Naive thymus-derived CD4-positive, alpha-beta T cell (primary cell): ENCODE measurements around the gene COPG2. TPM values are rescaled to one million over a fixed set of nuclear protein-coding genes. Genes with fewer than 3 reads are reported as not detected.

Source experiments
- ATAC-seq: fragments of 150-1000 bp; cut with Tn5 transposase; 2 replicates; pipeline ENCODE4 v1.10.0; 2021; ENCODE audit warnings: mild to moderate bottlenecking, moderate library complexity
- CTCF ChIA-PET: fragments of 350-600 bp; sonication (Branson Sonifier 250); formaldehyde crosslinking; loops from one replicate; lab custom pipeline; 2021; ENCODE audit warnings: antibody characterized with exemption; lab: Charles Lee
- POLR2A ChIA-PET: fragments of 350-600 bp; sonication (Branson Sonifier 250); formaldehyde crosslinking; loops from one replicate; lab custom pipeline; 2021; ENCODE audit warnings: antibody characterized with exemption, inconsistent platforms; lab: Charles Lee
- DNase-seq, 9 donors: peaks; one replicate each; pipeline versions ENCODE4 v3.0.0 to v3.0.0-alpha.2; 2020 to 2022; ENCODE audit warnings: mixed read lengths in 1 of 9
- H3K27ac ChIP-seq: one replicate; pipeline ENCODE4 v1.7.0; 2013; ENCODE audit warnings: mild to moderate bottlenecking, low read depth, low read length, moderate library complexity
- H3K27me3 ChIP-seq, 2 donors: one replicate each; pipeline ENCODE4 v1.7.0; 2013; ENCODE audit warnings: low read length in 2 of 2, mild to moderate bottlenecking in 2 of 2, moderate library complexity in 2 of 2; ENCODE audit not compliant: control insufficient read depth in 2 of 2, insufficient read depth in 2 of 2
- H3K36me3 ChIP-seq, 3 experiments: 1 replicate in 2 of 3; 2 replicates in 1 of 3; pipeline ENCODE4 v1.7.0; 2013; ENCODE audit warnings: low read length in 3 of 3, mild to moderate bottlenecking in 3 of 3, moderate library complexity in 1 of 3; ENCODE audit not compliant: insufficient read depth in 3 of 3, control insufficient read depth in 2 of 3
- H3K4me1 ChIP-seq, 2 donors: one replicate each; pipeline ENCODE4 v1.7.0; 2013; ENCODE audit warnings: low read length in 2 of 2, mild to moderate bottlenecking in 2 of 2, moderate library complexity in 1 of 2; ENCODE audit not compliant: control insufficient read depth in 2 of 2, insufficient read depth in 2 of 2
- H3K4me3 ChIP-seq: 2 replicates; pipeline ENCODE4 v1.7.0; 2013; ENCODE audit warnings: mild to moderate bottlenecking, low read length
- H3K9me3 ChIP-seq, 3 experiments: 1 replicate in 2 of 3; 2 replicates in 1 of 3; pipeline ENCODE4 v1.7.0; 2013; ENCODE audit warnings: low read length in 3 of 3; ENCODE audit not compliant: control insufficient read depth in 2 of 3
- H3K27ac Mint-ChIP-seq, 9 donors: one replicate each; pipeline ENCODE4 v1.8.0; 2020 to 2022; ENCODE audit warnings: mixed read lengths in 9 of 9, mild to moderate bottlenecking in 8 of 9, moderate library complexity in 5 of 9, inconsistent platforms in 2 of 9
- H3K27me3 Mint-ChIP-seq, 5 donors: one replicate each; pipeline ENCODE4 v1.8.0; 2021 to 2022; ENCODE audit warnings: mixed read lengths in 5 of 5, mild to moderate bottlenecking in 1 of 5
- H3K36me3 Mint-ChIP-seq, 5 donors: one replicate each; pipeline ENCODE4 v1.8.0; 2020 to 2022; ENCODE audit warnings: mixed read lengths in 5 of 5, mild to moderate bottlenecking in 3 of 5, inconsistent platforms in 1 of 5
- H3K4me1 Mint-ChIP-seq, 7 donors: one replicate each; pipeline ENCODE4 v1.8.0; 2020 to 2022; ENCODE audit warnings: mixed read lengths in 7 of 7, mild to moderate bottlenecking in 3 of 7, inconsistent platforms in 1 of 7
- H3K4me3 Mint-ChIP-seq, 10 donors: one replicate each; pipeline ENCODE4 v1.8.0; 2020 to 2022; ENCODE audit warnings: mild to moderate bottlenecking in 10 of 10, mixed read lengths in 10 of 10, moderate library complexity in 6 of 10, inconsistent platforms in 2 of 10
- H3K9me3 Mint-ChIP-seq, 11 donors: one replicate each; pipeline ENCODE4 v1.8.0; 2020 to 2022; ENCODE audit warnings: mixed read lengths in 11 of 11, mild to moderate bottlenecking in 4 of 11, inconsistent platforms in 1 of 11, moderate library complexity in 1 of 11
- intact Hi-C, 2 donors: fragments of 100-400 bp; cut with micrococcal nuclease; formaldehyde crosslinking; loops; one replicate each; pipeline ENCODE4 v1.15.1; 2023
- polyA plus RNA-seq, 2 donors: library from polyadenylated mRNA; unstranded; fragments of 300-500 nt; fragmentation: Illumina TruSeq; gene quantifications; one replicate each; pipeline ENCODE4 v1.2.3, GENCODE V29; 2021
- total RNA-seq, 6 experiments: library from RNA in 5 of 6; stranded (reverse) in 5 of 6; gene quantifications; 1 replicate in 5 of 6; 2 replicates in 1 of 6; pipeline ENCODE4 v1.2.3 and lab custom pipeline; 2021 to 2026

The COPG2 gene
- total and polyA plus RNA-seq, 7 experiments from 2014 or later: 2.6 to 12.4 (median 8.3) TPM

- POLR2A ChIA-PET: no interaction called here
- H3K4me1 Mint-ChIP-seq: no peaks in the 10 kb centered on the region
- CTCF ChIA-PET: no interaction called here
- H3K9me3 Mint-ChIP-seq: no peaks in the 10 kb centered on the region
- no peak overlapping the region for H3K4me3 Mint-ChIP-seq
- peaks cover 0 to 18% (median 0%) of the 10 kb centered on the region in 3 experiments for H3K36me3 ChIP-seq
- intact Hi-C loops: no loop called here
- H3K36me3 Mint-ChIP-seq: peaks cover 2 to 53% (median 9%) of the 10 kb centered on the region in 5 donors
- no peak overlapping the region for H3K27ac Mint-ChIP-seq
- no peak overlapping the region for H3K4me3 ChIP-seq
- H3K27ac ChIP-seq: no peak overlapping the region
- no peaks in the 10 kb centered on the region for H3K27me3 ChIP-seq
- H3K9me3 ChIP-seq: no peaks in the 10 kb centered on the region
- ATAC-seq (no peak), DNase-seq (no peak)
- H3K27me3 Mint-ChIP-seq: peaks cover 0 to 3% (median 0%) of the 10 kb centered on the region in 5 donors
- H3K4me1 ChIP-seq: no peaks in the 10 kb centered on the region
These were observed 168.1 kb downstream of the COPG2 start for GRCh38 chr7:130500463-130500862.

DNA sequence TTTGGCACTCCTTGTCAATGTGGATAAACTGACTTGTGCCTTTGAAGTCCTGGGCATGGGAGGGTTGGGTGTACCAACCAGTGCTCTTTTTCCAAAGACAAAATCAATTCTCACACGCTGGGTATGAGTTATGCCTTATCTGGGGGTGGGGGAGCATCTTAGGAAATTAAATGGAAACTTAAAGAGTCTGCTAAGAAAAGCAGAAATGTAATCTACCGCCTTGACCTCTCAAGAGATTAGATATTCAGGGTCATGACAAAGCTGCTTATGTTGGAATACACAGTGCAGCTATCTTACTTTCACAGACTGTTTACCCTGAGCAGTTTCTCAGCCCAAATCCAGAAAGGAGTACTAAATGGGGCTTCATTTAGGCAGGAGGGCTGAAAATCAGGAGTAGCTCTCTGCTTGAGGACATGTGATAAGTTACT, 174.1 kb downstream of the COPG2 start:
- CTCF ChIA-PET: no interaction called here
- ATAC-seq (no peak), DNase-seq (no peak)
- peaks cover 0 to 3% of the 10 kb centered on the region in 2 donors for H3K27me3 ChIP-seq
- intact Hi-C loops: no loop called here
- no peak overlapping the region for H3K4me3 ChIP-seq
- H3K4me1 Mint-ChIP-seq: peaks cover 6 to 20% (median 17%) of the 10 kb centered on the region in 7 donors
- no peak overlapping the region for H3K4me3 Mint-ChIP-seq
- no peak overlapping the region for H3K27ac Mint-ChIP-seq
- no peaks in the 10 kb centered on the region for H3K9me3 ChIP-seq
- H3K36me3 Mint-ChIP-seq: peaks cover 2 to 15% (median 6%) of the 10 kb centered on the region in 5 donors
- peaks cover 0 to 5% of the 10 kb centered on the region in 2 donors for H3K4me1 ChIP-seq
- H3K27ac ChIP-seq: no peak overlapping the region
- POLR2A ChIA-PET: no interaction called here
- no peaks in the 10 kb centered on the region for H3K36me3 ChIP-seq
- H3K9me3 Mint-ChIP-seq: peaks cover 0 to 8% (median 0%) of the 10 kb centered on the region in 11 donors
- peaks cover 12 to 52% (median 35%) of the 10 kb centered on the region in 5 donors for H3K27me3 Mint-ChIP-seq

DNA sequence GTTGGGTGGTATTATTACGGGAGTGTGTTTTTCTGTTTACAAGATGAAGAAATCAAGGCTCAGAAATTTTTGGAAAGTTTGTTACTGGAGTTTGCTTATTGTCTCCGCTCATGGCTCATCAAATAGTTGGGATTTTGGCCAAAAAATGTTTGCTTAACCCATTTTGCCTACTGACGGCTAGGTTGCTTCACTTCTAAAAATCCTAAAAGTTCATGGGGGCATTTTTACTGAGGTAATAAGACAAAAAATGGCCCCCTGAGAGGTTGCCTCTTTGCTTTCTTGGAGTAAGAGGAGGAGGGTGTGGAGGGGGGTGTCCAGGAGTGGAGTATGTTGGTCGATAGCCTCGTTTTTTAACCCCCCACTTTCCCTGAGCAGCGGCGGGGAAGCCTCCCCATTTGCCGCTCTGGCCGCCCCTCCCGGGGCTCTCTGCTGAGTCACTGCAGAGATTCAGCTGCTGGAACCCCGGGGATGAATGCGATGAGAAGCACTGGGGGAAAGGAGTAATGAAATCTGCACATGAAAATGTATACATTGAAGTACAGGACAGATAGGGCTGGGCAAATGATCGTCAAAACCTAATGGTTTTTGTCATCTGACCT, 175.2 kb downstream of the COPG2 start:
- no peak overlapping the region for H3K27ac ChIP-seq
- H3K36me3 ChIP-seq: no peaks in the 10 kb centered on the region
- H3K4me1 ChIP-seq: peaks cover 0 to 5% of the 10 kb centered on the region in 2 donors
- H3K27me3 ChIP-seq: peaks cover 0 to 3% of the 10 kb centered on the region in 2 donors
- no peak for DNase-seq
- ChIA-PET CTCF (no interaction called here), POLR2A (no interaction called here)
- H3K9me3 ChIP-seq: no peaks in the 10 kb centered on the region
- peak overlapping the region; percentile 13 for H3K4me3 ChIP-seq
- Mint-ChIP-seq H3K27ac (no peak overlapping the region), H3K9me3 (peaks cover 0 to 8% (median 0%) of the 10 kb centered on the region in 11 donors), H3K4me3 (peak overlapping the region; percentile 9 to 83 (median 72)), H3K4me1 (peaks cover 6 to 20% (median 17%) of the 10 kb centered on the region in 7 donors), H3K36me3 (peaks cover 2 to 12% (median 6%) of the 10 kb centered on the region in 5 donors), H3K27me3 (peaks cover 12 to 60% (median 39%) of the 10 kb centered on the region in 5 donors)
- no peak for ATAC-seq
- intact Hi-C loops: no loop called here

DNA sequence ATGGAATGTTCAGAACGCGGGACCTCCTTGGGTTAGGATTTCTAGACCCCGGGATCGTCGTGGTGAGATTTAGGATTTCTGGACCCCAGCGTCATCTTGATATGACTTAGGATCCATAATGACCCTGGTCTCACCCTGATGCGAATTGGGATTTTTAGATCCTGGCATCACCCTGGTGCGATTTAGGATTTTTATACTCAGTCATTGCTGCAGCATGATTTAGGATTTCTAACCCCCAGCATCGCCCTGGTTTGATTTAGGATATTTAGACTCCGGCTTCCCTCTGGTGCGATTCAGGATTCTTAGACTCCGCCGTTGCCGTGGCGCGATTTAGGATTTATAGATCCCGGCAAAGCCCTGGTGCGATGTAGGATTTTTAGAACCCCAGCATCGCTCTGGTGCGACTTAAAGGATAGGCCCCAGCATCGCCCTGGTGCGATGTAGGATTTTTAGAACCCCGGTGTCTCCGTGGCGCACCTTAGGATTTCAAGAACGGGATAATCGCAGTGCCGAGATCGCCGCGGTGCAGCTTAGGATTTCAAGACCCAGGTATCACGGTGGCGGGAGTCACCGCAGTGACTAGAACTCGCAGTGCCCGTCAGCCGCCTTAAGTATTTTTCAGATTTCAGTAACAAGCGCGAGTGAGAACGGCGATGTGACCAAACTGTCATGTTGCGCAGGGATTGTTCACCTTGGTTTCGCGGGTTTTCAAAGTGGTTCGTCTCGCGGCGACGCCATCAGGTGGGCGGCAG, 175.8 kb downstream of the COPG2 start:
- Histone ChIP-seq H3K27ac (no peak overlapping the region), H3K4me1 (peaks cover 0 to 5% of the 10 kb centered on the region in 2 donors), H3K4me3 (peak overlapping the region; percentile 13), H3K36me3 (no peaks in the 10 kb centered on the region), H3K9me3 (no peaks in the 10 kb centered on the region), H3K27me3 (peaks cover 0 to 3% of the 10 kb centered on the region in 2 donors)
- peaks cover 6 to 20% (median 17%) of the 10 kb centered on the region in 7 donors for H3K4me1 Mint-ChIP-seq
- CTCF ChIA-PET: no interaction called here
- H3K9me3 Mint-ChIP-seq: peaks cover 0 to 8% (median 0%) of the 10 kb centered on the region in 11 donors
- ATAC-seq (no peak), DNase-seq (no peak)
- POLR2A ChIA-PET: no interaction called here
- H3K4me3 Mint-ChIP-seq: peak overlapping the region; percentile 9 to 83 (median 72)
- no peak overlapping the region for H3K27ac Mint-ChIP-seq
- intact Hi-C loops: no loop called here
- H3K27me3 Mint-ChIP-seq: peaks cover 12 to 66% (median 39%) of the 10 kb centered on the region in 5 donors
- H3K36me3 Mint-ChIP-seq: peaks cover 0 to 9% (median 2%) of the 10 kb centered on the region in 5 donors

- Histone ChIP-seq H3K36me3 (no peaks in the 10 kb centered on the region), H3K4me1 (peaks cover 0 to 5% of the 10 kb centered on the region in 2 donors), H3K27me3 (peaks cover 0 to 3% of the 10 kb centered on the region in 2 donors), H3K9me3 (no peaks in the 10 kb centered on the region), H3K4me3 (peak within 1 kb of the TSS; percentile 37), H3K27ac (no peak within 1 kb of the TSS)
- peak in 1 of 9 donors; percentile 14 for DNase-seq
- Mint-ChIP-seq H3K27me3 (peaks cover 12 to 72% (median 42%) of the 10 kb centered on the region in 5 donors), H3K4me1 (peaks cover 7 to 22% (median 20%) of the 10 kb centered on the region in 7 donors), H3K9me3 (peaks cover 0 to 8% (median 0%) of the 10 kb centered on the region in 11 donors), H3K4me3 (peak within 1 kb of the TSS; percentile 66 to 83 (median 76)), H3K36me3 (peaks cover 0 to 7% (median 2%) of the 10 kb centered on the region in 5 donors), H3K27ac (peak within 1 kb of the TSS in 1 of 9 donors; percentile 25)
- ChIA-PET POLR2A (no interaction called here), CTCF (no interaction called here)
- intact Hi-C loops: loop anchor here in 1 of 2 donors (1.0 kb wide), 1 partner anchor 250 kb away; no protein-coding TSS in a partner anchor
- ATAC-seq: peak; percentile 39
These were observed 176.6 kb downstream of the COPG2 start, which contains the start of gene MEST for GRCh38 chr7:130491841-130492522. TSS of gene MEST (plus strand) at chr7:130492085. CDS start at chr7:130492314, 229 bp downstream.
